HTR-8/SVneo (cell line): ENCODE data around the gene ING5.
"Not testable (repeated sequence)": the region's sequence is repeated elsewhere in the genome, so short reads cannot be mapped to it uniquely, and the experiment has no call there.

Source experiments
- DNase-seq: peaks from one replicate; pipeline ENCODE4 v3.0.0; 2011; ENCODE audit warnings: low spot score, mixed read lengths; ENCODE audit not compliant: insufficient read length
- FAIRE-seq: peaks from 2 replicates; lab custom pipeline; 2011; peaks lifted over from hg19 to GRCh38; lab: Jason Lieb, UNC

Gene ING5

GRCh38 chr2:241702155-241703031 is 554 bp downstream of the ING5 start:
- peak; percentile 89 for DNase-seq
- FAIRE-seq = peak; percentile 13

- FAIRE-seq (no peak), DNase-seq (no peak)
These were observed 1.3 kb downstream of the ING5 start for GRCh38 chr2:241703032-241703604.

GRCh38 chr2:241706537-241706936 is 4.7 kb downstream of the ING5 start:
- FAIRE-seq (no peak), DNase-seq (no peak)

- DNase-seq (no peak), FAIRE-seq (no peak)
These were observed 7.0 kb downstream of the ING5 start for GRCh38 chr2:241708879-241709278.

- FAIRE-seq (no peak), DNase-seq (no peak)
These were observed 17.3 kb downstream of the ING5 start for GRCh38 chr2:241719093-241719492.

- no peak for FAIRE-seq
- DNase-seq = no peak
These were observed 18.3 kb downstream of the ING5 start for GRCh38 chr2:241720099-241720498.

- no peak for FAIRE-seq
- DNase-seq = no peak
These were observed 18.7 kb downstream of the ING5 start for GRCh38 chr2:241720560-241720959.

- no peak for FAIRE-seq
- no peak for DNase-seq
These were observed 20.0 kb downstream of the ING5 start for GRCh38 chr2:241721852-241722251.

GRCh38 chr2:241722896-241723454 is 21.1 kb downstream of the ING5 start:
- DNase-seq (no peak), FAIRE-seq (no peak)

GRCh38 chr2:241724259-241724974 is 22.6 kb downstream of the ING5 start:
- peak; percentile 20 for DNase-seq
- FAIRE-seq = no peak

GRCh38 chr2:241724975-241725870 is 23.4 kb downstream of the ING5 start:
- DNase-seq (no peak), FAIRE-seq (no peak)

- DNase-seq (no peak), FAIRE-seq (no peak)
These were observed 24.6 kb downstream of the ING5 start for GRCh38 chr2:241726459-241726858.

GRCh38 chr2:241728000-241728399 is 26.2 kb downstream of the ING5 start:
- DNase-seq (no peak), FAIRE-seq (no peak)

GRCh38 chr2:241728627-241729026 is 26.8 kb downstream of the ING5 start:
- DNase-seq (no peak), FAIRE-seq (no peak)

GRCh38 chr2:241729868-241730267 is 28.0 kb downstream of the ING5 start:
- no peak for FAIRE-seq
- DNase-seq = no peak

GRCh38 chr2:241730671-241731293 is 28.9 kb downstream of the ING5 start:
- FAIRE-seq (no peak), DNase-seq (no peak)

- not testable (repeated sequence) for FAIRE-seq, DNase-seq
These were observed 30.8 kb downstream of the ING5 start for GRCh38 chr2:241732513-241733186.

- DNase-seq = no peak
- no peak for FAIRE-seq
These were observed 31.8 kb downstream of the ING5 start for GRCh38 chr2:241733391-241734207.
